H9 (cell line): ENCODE measurements around the gene UBTF. TPM values are rescaled to one million over a fixed set of nuclear protein-coding genes. Genes with fewer than 3 reads are reported as not detected.

Experiments
- DNase-seq: peaks from one replicate; pipeline ENCODE4 v3.0.0-alpha.2; 2017
- H2AFZ ChIP-seq: one replicate; pipeline ENCODE4 v1.6.1; 2013; ENCODE audit warnings: mild to moderate bottlenecking, low read length, control low read depth, moderate library complexity
- H2AK5ac ChIP-seq: 2 replicates; pipeline ENCODE4 v1.6.1; 2013; ENCODE audit warnings: low read length, control low read depth, mixed read lengths; ENCODE audit not compliant: insufficient read length
- H2BK120ac ChIP-seq: one replicate; pipeline ENCODE4 v1.6.1; 2013; ENCODE audit warnings: low read depth, mild to moderate bottlenecking, low read length, control low read depth, inconsistent platforms; ENCODE audit not compliant: poor library complexity, severe bottlenecking
- H2BK12ac ChIP-seq: 2 replicates; pipeline ENCODE4 v1.6.1; 2013; ENCODE audit warnings: low read length, control low read depth, mixed read lengths, low read depth; ENCODE audit not compliant: insufficient read length
- H2BK15ac ChIP-seq: 2 replicates; pipeline ENCODE4 v1.6.1; 2013; ENCODE audit warnings: low read depth, low read length, control low read depth
- H2BK20ac ChIP-seq: one replicate; pipeline ENCODE4 v1.6.1; 2013; ENCODE audit warnings: low read depth, mild to moderate bottlenecking, low read length, control low read depth, inconsistent platforms; ENCODE audit not compliant: poor library complexity, severe bottlenecking
- H2BK5ac ChIP-seq: 2 replicates; pipeline ENCODE4 v1.6.1; 2013; ENCODE audit warnings: low read length, control low read depth, mixed read lengths; ENCODE audit not compliant: insufficient read length
- H3K14ac ChIP-seq: 2 replicates; pipeline ENCODE4 v1.6.1; 2013; ENCODE audit warnings: low read length, control low read depth; ENCODE audit not compliant: insufficient read depth
- H3K18ac ChIP-seq: 2 replicates; pipeline ENCODE4 v1.6.1; 2013; ENCODE audit warnings: low read depth, mild to moderate bottlenecking, mixed read lengths, low read length, control low read depth; ENCODE audit not compliant: insufficient read length
- H3K23ac ChIP-seq: 2 replicates; pipeline ENCODE4 v1.6.1; 2013; ENCODE audit warnings: low read length, control low read depth, mixed read lengths, low read depth; ENCODE audit not compliant: insufficient read length
- H3K23me2 ChIP-seq: 2 replicates; pipeline ENCODE4 v1.6.1; 2013; ENCODE audit warnings: low read depth, mild to moderate bottlenecking, mixed read lengths, low read length, control low read depth; ENCODE audit not compliant: insufficient read length, poor library complexity, severe bottlenecking
- H3K27ac ChIP-seq: 2 replicates; pipeline ENCODE4 v1.5.1; 2013; ENCODE audit warnings: low read length, control low read depth, mixed read lengths, low read depth; ENCODE audit not compliant: insufficient read length
- H3K27me3 ChIP-seq: 2 replicates; pipeline ENCODE4 v1.6.1; 2013; ENCODE audit warnings: low read length, control low read depth, inconsistent platforms; ENCODE audit not compliant: insufficient read depth
- H3K4ac ChIP-seq: 2 replicates; pipeline ENCODE4 v1.6.1; 2013; ENCODE audit warnings: low read depth, mild to moderate bottlenecking, control low read depth, inconsistent platforms, low read length, moderate library complexity
- H3K4me1 ChIP-seq: 2 replicates; pipeline ENCODE4 v1.6.1; 2013; ENCODE audit warnings: low read length, control low read depth, inconsistent platforms; ENCODE audit not compliant: insufficient read depth
- H3K4me2 ChIP-seq: 2 replicates; pipeline ENCODE4 v1.6.1; 2013; ENCODE audit warnings: low read length, control low read depth, mixed read lengths; ENCODE audit not compliant: insufficient read length, insufficient read depth
- H3K56ac ChIP-seq: 2 replicates; pipeline ENCODE4 v1.6.1; 2013; ENCODE audit warnings: low read depth, mild to moderate bottlenecking, mixed read lengths, low read length, control low read depth; ENCODE audit not compliant: insufficient read length
- H3K79me1 ChIP-seq: 2 replicates; pipeline ENCODE4 v1.6.1; 2013; ENCODE audit warnings: low read depth, mild to moderate bottlenecking, moderate library complexity, low read length, control low read depth, inconsistent platforms; ENCODE audit not compliant: insufficient read depth, poor library complexity, severe bottlenecking
- H3K79me2 ChIP-seq: 2 replicates; pipeline ENCODE4 v1.6.1; 2013; ENCODE audit warnings: low read length, control low read depth, inconsistent platforms; ENCODE audit not compliant: insufficient read depth
- H3K9ac ChIP-seq: 2 replicates; pipeline ENCODE4 v1.6.1; 2013; ENCODE audit warnings: low read length, control low read depth, mixed read lengths; ENCODE audit not compliant: insufficient read length; ENCODE audit errors: extremely low read depth
- H3K9me3 ChIP-seq: one replicate; pipeline ENCODE4 v1.6.1; 2013; ENCODE audit warnings: low read depth, low read length, inconsistent platforms; ENCODE audit not compliant: control insufficient read depth
- H3T11ph ChIP-seq: one replicate; pipeline ENCODE4 v1.6.1; 2013; ENCODE audit warnings: mild to moderate bottlenecking, low read length, control low read depth, inconsistent platforms
- H4K20me1 ChIP-seq: one replicate; pipeline ENCODE4 v1.6.1; 2013; ENCODE audit not compliant: control insufficient read depth, insufficient read length, insufficient read depth
- H4K5ac ChIP-seq: 2 replicates; pipeline ENCODE4 v1.6.1; 2013; ENCODE audit warnings: low read depth, mild to moderate bottlenecking, mixed read lengths, low read length, control low read depth; ENCODE audit not compliant: insufficient read length
- H4K8ac ChIP-seq: replicated peaks from 2 replicates; pipeline ENCODE4 v1.6.1; 2013; ENCODE audit warnings: low read length, control low read depth, mixed read lengths, low read depth; ENCODE audit not compliant: insufficient read length
- H4K91ac ChIP-seq: 2 replicates; pipeline ENCODE4 v1.6.1; 2013; ENCODE audit warnings: low read depth, mild to moderate bottlenecking, moderate library complexity, mixed read lengths, low read length, control low read depth; ENCODE audit not compliant: insufficient read length
- H3K27ac Mint-ChIP-seq, 3 experiments: 2 replicates in 2 of 3; 3 replicates in 1 of 3; pipeline ENCODE4 v1.8.0; 2020 to 2021; ENCODE audit warnings: mixed read lengths in 3 of 3, mild to moderate bottlenecking in 1 of 3, moderate library complexity in 1 of 3
- H3K27me3 Mint-ChIP-seq: 2 replicates; pipeline ENCODE4 v1.8.0; 2021; ENCODE audit warnings: low read depth, mild to moderate bottlenecking, moderate library complexity, mixed read lengths
- H3K36me3 Mint-ChIP-seq, 3 experiments: 2 replicates in 2 of 3; 3 replicates in 1 of 3; pipeline ENCODE4 v1.8.0; 2020 to 2021; ENCODE audit warnings: low read depth in 3 of 3, mixed read lengths in 3 of 3; ENCODE audit not compliant: insufficient read depth in 1 of 3
- H3K4me1 Mint-ChIP-seq, 2 experiments: 2 replicates each; pipeline ENCODE4 v1.8.0; 2020; ENCODE audit warnings: mixed read lengths in 2 of 2
- H3K4me3 Mint-ChIP-seq, 2 experiments: 2 replicates in 1 of 2; 3 replicates in 1 of 2; pipeline ENCODE4 v1.8.0; 2020 to 2021; ENCODE audit warnings: mild to moderate bottlenecking in 2 of 2, mixed read lengths in 2 of 2, moderate library complexity in 1 of 2
- H3K9me3 Mint-ChIP-seq, 2 experiments: 2 replicates in 1 of 2; 3 replicates in 1 of 2; pipeline ENCODE4 v1.8.0; 2020; ENCODE audit warnings: mild to moderate bottlenecking in 2 of 2, mixed read lengths in 2 of 2, moderate library complexity in 1 of 2
- CTCF ChIP-seq: fragments of 200-600 bp; sonication (generic); conservative IDR thresholded peaks from 3 replicates; pipeline ENCODE4 v1.8.0; 2021; ENCODE audit warnings: antibody characterized with exemption, mild to moderate bottlenecking
- WGBS: extraction: QIAGEN DNeasy Blood & Tissue Kit; methylation state at CpG from one replicate; pipeline ENCODE4 v1.1.7; 2013; ENCODE audit warnings: missing lambda C conversion rate, low lambda C conversion rate, mixed read lengths; ENCODE audit not compliant: insufficient read length; ENCODE audit errors: extremely low coverage; 5-methylcytosine and 5-hydroxymethylcytosine counted together
- total RNA-seq: library from RNA; stranded (reverse); gene quantifications from 2 replicates; pipeline ENCODE4 v1.2.1, GENCODE V29; 2021

The UBTF gene
- total RNA-seq, 1 experiment from 2014 or later = 151 TPM

- Mint-ChIP-seq H3K36me3 (no peaks in the 10 kb centered on the region), H3K4me1 (peaks cover 4 to 6% of the 10 kb centered on the region in 2 experiments), H3K4me3 (no peak overlapping the region), H3K27ac (no peak overlapping the region), H3K9me3 (no peaks in the 10 kb centered on the region), H3K27me3 (peaks cover 13% of the 10 kb centered on the region)
- no peak overlapping the region for H2BK120ac ChIP-seq
- TF ChIP-seq CTCF = no peak
- no peak overlapping the region for H2AFZ ChIP-seq
- no peak overlapping the region for H2BK5ac ChIP-seq
- H4K20me1 ChIP-seq = no peaks in the 10 kb centered on the region
- no peak overlapping the region for H2AK5ac ChIP-seq
- no peaks in the 10 kb centered on the region for H3K27me3 ChIP-seq
- H3K4me1 ChIP-seq = no peaks in the 10 kb centered on the region
- no peak for DNase-seq
- H3K14ac ChIP-seq = no peak overlapping the region
- H4K91ac ChIP-seq = no peak overlapping the region
- no peaks in the 10 kb centered on the region for H3K9me3 ChIP-seq
- no peaks in the 10 kb centered on the region for H3K79me2 ChIP-seq
- H2BK20ac ChIP-seq = no peak overlapping the region
- no peak overlapping the region for H3K56ac ChIP-seq
- H2BK15ac ChIP-seq = no peak overlapping the region
- no peak overlapping the region for H3K9ac ChIP-seq
- no peaks in the 10 kb centered on the region for H3K23me2 ChIP-seq
- no peak overlapping the region for H2BK12ac ChIP-seq
- no peak overlapping the region for H3K18ac ChIP-seq
- H3K79me1 ChIP-seq = no peaks in the 10 kb centered on the region
- no peak overlapping the region for H3K4ac ChIP-seq
- no CpG with 5 or more reads among the region's 5 CpGs for WGBS
- no peak overlapping the region for H3T11ph ChIP-seq
- H4K5ac ChIP-seq = no peak overlapping the region
- H3K4me2 ChIP-seq = no peak overlapping the region
- no peak overlapping the region for H3K27ac ChIP-seq
- no peak overlapping the region for H3K23ac ChIP-seq
- H4K8ac ChIP-seq = no peak overlapping the region
Observed at GRCh38 chr17:44267165-44267455, 47.6 kb upstream of the UBTF start.
